GM23338 (cell line): ENCODE measurements around the gene RTN4RL1. TPM values are rescaled to one million over a fixed set of nuclear protein-coding genes. Genes with fewer than 3 reads are reported as not detected.

Experiments used
- ATAC-seq: fragments of 200-7000 bp; cut with Tn5 transposase; 3 replicates; pipeline ENCODE4 v1.9.1; 2020
- DNase-seq: peaks from one replicate; pipeline ENCODE4 v3.0.0-alpha.2; 2015; ENCODE audit warnings: low spot score
- H2AFZ ChIP-seq: fragments of 200-600 bp; sonication (generic); 2 replicates; pipeline ENCODE4 v1.8.0; 2016; ENCODE audit warnings: antibody characterized with exemption, mild to moderate bottlenecking, moderate library complexity
- H3F3A ChIP-seq: fragments of 200-600 bp; sonication (generic); replicated peaks from 2 replicates; pipeline ENCODE4 v1.8.0; 2017; ENCODE audit warnings: antibody characterized with exemption, mixed run types, low read depth
- H3K27ac ChIP-seq: fragments of 200-600 bp; sonication (generic); 2 replicates; pipeline ENCODE4 v1.6.1; 2016; ENCODE audit warnings: low read depth
- H3K27me3 ChIP-seq: fragments of 200-600 bp; sonication (generic); 2 replicates; pipeline ENCODE4 v1.8.0; 2016; ENCODE audit warnings: mild to moderate bottlenecking, mixed run types, moderate library complexity; ENCODE audit not compliant: insufficient read depth
- H3K36me3 ChIP-seq: fragments of 200-600 bp; sonication (generic); 2 replicates; pipeline ENCODE4 v1.8.0; 2016; ENCODE audit warnings: mild to moderate bottlenecking; ENCODE audit not compliant: insufficient read depth
- H3K4me1 ChIP-seq: fragments of 200-600 bp; sonication (generic); 2 replicates; pipeline ENCODE4 v1.8.0; 2016; ENCODE audit warnings: mild to moderate bottlenecking, moderate library complexity; ENCODE audit not compliant: insufficient read depth
- H3K4me2 ChIP-seq: fragments of 200-600 bp; sonication (generic); 2 replicates; pipeline ENCODE4 v1.7.1; 2017; ENCODE audit warnings: mixed run types
- H3K4me3 ChIP-seq: fragments of 200-600 bp; sonication (generic); 2 replicates; pipeline ENCODE4 v1.6.1; 2016; ENCODE audit warnings: mixed run types
- H3K79me2 ChIP-seq: fragments of 200-600 bp; sonication (generic); replicated peaks from 2 replicates; pipeline ENCODE4 v1.8.0; 2017; ENCODE audit warnings: mild to moderate bottlenecking; ENCODE audit not compliant: insufficient read depth
- H3K9me2 ChIP-seq: fragments of 200-600 bp; sonication (generic); 2 replicates; pipeline ENCODE4 v1.8.0; 2017; ENCODE audit not compliant: insufficient read depth
- H4K20me1 ChIP-seq: fragments of 200-600 bp; sonication (generic); replicated peaks from 2 replicates; pipeline ENCODE4 v1.8.0; 2017; ENCODE audit warnings: mild to moderate bottlenecking; ENCODE audit not compliant: insufficient read depth
- H3K27ac Mint-ChIP-seq: 2 replicates; pipeline ENCODE4 v1.8.0; 2020; ENCODE audit warnings: inconsistent platforms, mild to moderate bottlenecking, moderate library complexity, mixed read lengths
- H3K27me3 Mint-ChIP-seq: 3 replicates; pipeline ENCODE4 v1.8.0; 2022; ENCODE audit warnings: low read depth, mild to moderate bottlenecking, moderate library complexity, mixed read lengths, inconsistent platforms; ENCODE audit not compliant: insufficient read depth, poor library complexity
- H3K36me3 Mint-ChIP-seq: 3 replicates; pipeline ENCODE4 v1.8.0; 2021; ENCODE audit warnings: low read depth, mild to moderate bottlenecking, inconsistent platforms, moderate library complexity, mixed read lengths
- H3K4me1 Mint-ChIP-seq: 3 replicates; pipeline ENCODE4 v1.8.0; 2020; ENCODE audit warnings: mild to moderate bottlenecking, inconsistent platforms, mixed read lengths
- H3K4me3 Mint-ChIP-seq: 3 replicates; pipeline ENCODE4 v1.8.0; 2021; ENCODE audit warnings: moderate library complexity, mild to moderate bottlenecking, inconsistent platforms, mixed read lengths
- H3K9me3 Mint-ChIP-seq: 3 replicates; pipeline ENCODE4 v1.8.0; 2020; ENCODE audit warnings: moderate library complexity, mild to moderate bottlenecking, inconsistent platforms, mixed read lengths
- CREB1 ChIP-seq: fragments of 250-450 bp; sonication (Bioruptor Pico); IDR thresholded peaks from 2 replicates; pipeline ENCODE4 v1.5.0; 2020; ENCODE audit warnings: low read depth, mild to moderate bottlenecking, moderate library complexity
- NANOG ChIP-seq: IDR thresholded peaks from 2 replicates; pipeline ENCODE4 v1.6.1; 2016; ENCODE audit warnings: antibody characterized with exemption, borderline replicate concordance
- POLR2AphosphoS5 ChIP-seq: IDR thresholded peaks from 2 replicates; pipeline ENCODE4 v1.6.1; 2016; ENCODE audit warnings: antibody characterized with exemption, low read depth
- STAT1 ChIP-seq: IDR thresholded peaks from one replicate; pipeline ENCODE4 v1.6.1; 2016; ENCODE audit warnings: antibody characterized with exemption; ENCODE audit not compliant: unreplicated experiment
- ZNF462 ChIP-seq: fragments of 250-450 bp; sonication (Bioruptor Pico); IDR thresholded peaks from 2 replicates; pipeline ENCODE4 v1.5.0; 2020; ENCODE audit warnings: mild to moderate bottlenecking, moderate library complexity
- polyA plus RNA-seq: library from polyadenylated mRNA; unstranded; fragments of >200 nt; fragmentation: Nextera tagmentation; extraction: Ambion mirVana; gene quantifications from 2 replicates; pipeline ENCODE4 v1.2.1, GENCODE V29; 2016
- total RNA-seq: library from RNA; depleted of rRNA; stranded (reverse); fragments of >200 nt; shearing (Covaris generic); gene quantifications from 2 replicates; pipeline ENCODE4 v1.2.3, GENCODE V29; 2014

The RTN4RL1 gene
- total and polyA plus RNA-seq, 2 experiments from 2014 or later, result 0.17 TPM; not detected in 1

- Histone ChIP-seq H3K4me2 (peak overlapping the region; percentile 70), H3K9me2 (no peaks in the 10 kb centered on the region), H3K36me3 (no peaks in the 10 kb centered on the region), H3K79me2 (no peaks in the 10 kb centered on the region), H3K27me3 (peaks cover 25% of the 10 kb centered on the region), H2AFZ (no peak overlapping the region), H3K27ac (no peak overlapping the region), H4K20me1 (no peaks in the 10 kb centered on the region; the same call in none of the 2 replicates), H3K4me1 (peaks cover 29% of the 10 kb centered on the region), H3F3A (0 out of 2 replicates have a peak, but pooled peaks cover 10% of the 10 kb centered on the region), H3K4me3 (no peak overlapping the region)
- Mint-ChIP-seq H3K27ac (no peak overlapping the region), H3K36me3 (peaks cover 15% of the 10 kb centered on the region), H3K9me3 (no peaks in the 10 kb centered on the region), H3K27me3 (peaks cover 46% of the 10 kb centered on the region), H3K4me1 (peaks cover 52% of the 10 kb centered on the region), H3K4me3 (no peak overlapping the region; the same call in 2 of the 3 replicates)
- no peak for ATAC-seq
- TF ChIP-seq POLR2AphosphoS5, result no peak
- TF ChIP-seq NANOG, result no peak
- no peak for TF ChIP-seq STAT1
- no peak for TF ChIP-seq CREB1 (CRISPR knock-in tag)
- no peak for TF ChIP-seq ZNF462 (CRISPR knock-in tag)
- DNase-seq, result no peak
Measured at GRCh38 chr17:2063261-2064146, 38.4 kb upstream of the RTN4RL1 start.
